Mucosa of rectum (tissue), 2 donors: ENCODE results near the gene PRICKLE4.

ENCODE experiments used
- H3K27ac ChIP-seq, 2 donors: one replicate each; pipeline ENCODE4 v1.7.0; 2013; ENCODE audit warnings: inconsistent platforms in 2 of 2, low read depth in 2 of 2, low read length in 2 of 2
- H3K27me3 ChIP-seq, 2 donors: one replicate each; pipeline ENCODE4 v1.7.0; 2013; ENCODE audit warnings: low read length in 2 of 2; ENCODE audit not compliant: control insufficient read depth in 2 of 2, insufficient read depth in 2 of 2
- H3K36me3 ChIP-seq, 2 donors: one replicate each; pipeline ENCODE4 v1.7.0; 2013; ENCODE audit warnings: low read length in 2 of 2; ENCODE audit not compliant: control insufficient read depth in 2 of 2, insufficient read depth in 2 of 2
- H3K4me1 ChIP-seq, 2 donors: one replicate each; pipeline ENCODE4 v1.7.0; 2013; ENCODE audit warnings: low read length in 2 of 2, mild to moderate bottlenecking in 1 of 2; ENCODE audit not compliant: control insufficient read depth in 2 of 2, insufficient read depth in 2 of 2
- H3K4me3 ChIP-seq, 2 donors: one replicate each; pipeline ENCODE4 v1.7.0; 2013; ENCODE audit warnings: low read length in 2 of 2
- H3K9ac ChIP-seq, 2 donors: one replicate each; pipeline ENCODE4 v1.7.0; 2013; ENCODE audit warnings: low read length in 2 of 2, low read depth in 1 of 2, mild to moderate bottlenecking in 1 of 2
- H3K9me3 ChIP-seq, 2 donors: one replicate each; pipeline ENCODE4 v1.7.0; 2013; ENCODE audit warnings: low read length in 2 of 2; ENCODE audit not compliant: control insufficient read depth in 2 of 2
- donor health status: healthy.
- donor health status: Normal muscosa, but diverticular disease.

Gene PRICKLE4

GRCh38 chr6:41821266-41821665 lies 40.7 kb downstream of the PRICKLE4 start:
- H3K27ac ChIP-seq, result no peak overlapping the region
- no peaks in the 10 kb centered on the region for H3K9me3 ChIP-seq
- no peak overlapping the region for H3K4me3 ChIP-seq
- no peaks in the 10 kb centered on the region for H3K4me1 ChIP-seq
- H3K9ac ChIP-seq, result no peak overlapping the region
- H3K27me3 ChIP-seq, result no peaks in the 10 kb centered on the region
- H3K36me3 ChIP-seq, result no peaks in the 10 kb centered on the region

GRCh38 chr6:41822021-41822420 lies 41.4 kb downstream of the PRICKLE4 start:
- Histone ChIP-seq H3K4me1 (no peaks in the 10 kb centered on the region), H3K36me3 (no peaks in the 10 kb centered on the region), H3K9me3 (no peaks in the 10 kb centered on the region), H3K4me3 (no peak overlapping the region), H3K27me3 (no peaks in the 10 kb centered on the region), H3K27ac (no peak overlapping the region), H3K9ac (no peak overlapping the region)

GRCh38 chr6:41823178-41823577 lies 42.6 kb downstream of the PRICKLE4 start:
- H3K27ac ChIP-seq, result no peak overlapping the region
- no peak overlapping the region for H3K4me3 ChIP-seq
- no peak overlapping the region for H3K9ac ChIP-seq
- H3K4me1 ChIP-seq, result no peaks in the 10 kb centered on the region
- H3K36me3 ChIP-seq, result no peaks in the 10 kb centered on the region
- no peaks in the 10 kb centered on the region for H3K9me3 ChIP-seq
- H3K27me3 ChIP-seq, result no peaks in the 10 kb centered on the region

GRCh38 chr6:41824571-41825569 lies 44.3 kb downstream of the PRICKLE4 start:
- Histone ChIP-seq H3K9me3 (no peaks in the 10 kb centered on the region), H3K9ac (no peak overlapping the region), H3K27ac (no peak overlapping the region), H3K27me3 (no peaks in the 10 kb centered on the region), H3K36me3 (no peaks in the 10 kb centered on the region), H3K4me3 (no peak overlapping the region), H3K4me1 (no peaks in the 10 kb centered on the region)

GRCh38 chr6:41826343-41827022 lies 45.9 kb downstream of the PRICKLE4 start:
- H3K9me3 ChIP-seq, result no peaks in the 10 kb centered on the region
- no peak overlapping the region for H3K4me3 ChIP-seq
- H3K27me3 ChIP-seq, result no peaks in the 10 kb centered on the region
- H3K36me3 ChIP-seq, result no peaks in the 10 kb centered on the region
- H3K4me1 ChIP-seq, result no peaks in the 10 kb centered on the region
- no peak overlapping the region for H3K27ac ChIP-seq
- H3K9ac ChIP-seq, result no peak overlapping the region

- H3K27ac ChIP-seq, result no peak overlapping the region
- H3K4me3 ChIP-seq, result no peak overlapping the region
- no peak overlapping the region for H3K9ac ChIP-seq
Measured at GRCh38 chr6:41832263-41832662, 51.7 kb downstream of the PRICKLE4 start.

GRCh38 chr6:41836022-41836659 lies 55.6 kb downstream of the PRICKLE4 start:
- Histone ChIP-seq H3K9ac (no peak overlapping the region), H3K27ac (no peak overlapping the region), H3K36me3 (no peaks in the 10 kb centered on the region), H3K9me3 (no peaks in the 10 kb centered on the region), H3K4me3 (no peak overlapping the region), H3K4me1 (no peaks in the 10 kb centered on the region), H3K27me3 (no peaks in the 10 kb centered on the region)

More at GRCh38 chr6:41832263-41832662, 51.7 kb downstream of the PRICKLE4 start:
- Histone ChIP-seq H3K36me3 (no peaks in the 10 kb centered on the region), H3K4me1 (no peaks in the 10 kb centered on the region), H3K9me3 (no peaks in the 10 kb centered on the region), H3K27me3 (no peaks in the 10 kb centered on the region)

GRCh38 chr6:41836660-41837052 lies 56.1 kb downstream of the PRICKLE4 start:
- Histone ChIP-seq H3K9ac (no peak overlapping the region), H3K4me1 (no peaks in the 10 kb centered on the region), H3K27me3 (no peaks in the 10 kb centered on the region), H3K36me3 (no peaks in the 10 kb centered on the region), H3K9me3 (no peaks in the 10 kb centered on the region), H3K4me3 (no peak overlapping the region), H3K27ac (no peak overlapping the region)
